Natural killer cell (primary cell): ENCODE results near the gene ARFGEF2. TPM values are rescaled to one million over a fixed set of nuclear protein-coding genes. Genes with fewer than 3 reads are reported as not detected.

ENCODE experiments used
- ATAC-seq, 3 donors: fragments of 150-1000 bp in 2 of 3; fragments of 200-7000 bp in 1 of 3; cut with Tn5 transposase; 1 replicate in 1 of 3; 2 replicates in 2 of 3; pipeline ENCODE4 v1.10.0; 2021; ENCODE audit warnings: mild to moderate bottlenecking in 2 of 3, moderate library complexity in 2 of 3
- DNase-seq, 2 donors: peaks; one replicate each; pipeline versions ENCODE4 v3.0.0 to v3.0.0-alpha.2; 2013 to 2021; ENCODE audit warnings: mixed read lengths in 1 of 2
- H3K27ac ChIP-seq: one replicate; pipeline ENCODE4 v1.5.1; 2013; ENCODE audit warnings: mild to moderate bottlenecking, low read length
- H3K27me3 ChIP-seq: one replicate; pipeline ENCODE4 v1.6.1; 2013; ENCODE audit warnings: low read length; ENCODE audit not compliant: control insufficient read depth, insufficient read depth
- H3K36me3 ChIP-seq: one replicate; pipeline ENCODE4 v1.6.1; 2013; ENCODE audit warnings: low read length; ENCODE audit not compliant: control insufficient read depth, insufficient read depth
- H3K4me1 ChIP-seq: one replicate; pipeline ENCODE4 v1.6.1; 2013; ENCODE audit warnings: low read length; ENCODE audit not compliant: control insufficient read depth, insufficient read depth
- H3K4me3 ChIP-seq: one replicate; pipeline ENCODE4 v1.5.1; 2013; ENCODE audit warnings: low read length
- H3K9me3 ChIP-seq: one replicate; pipeline ENCODE4 v1.6.1; 2013; ENCODE audit warnings: low read length; ENCODE audit not compliant: control insufficient read depth, insufficient read depth
- H3K27ac Mint-ChIP-seq, 2 donors: one replicate each; pipeline ENCODE4 v1.8.0; 2022; ENCODE audit warnings: mild to moderate bottlenecking in 2 of 2, mixed read lengths in 2 of 2, moderate library complexity in 1 of 2
- H3K27me3 Mint-ChIP-seq, 2 donors: one replicate each; pipeline ENCODE4 v1.8.0; 2022; ENCODE audit warnings: low read depth in 2 of 2, mixed read lengths in 2 of 2
- H3K36me3 Mint-ChIP-seq: one replicate; pipeline ENCODE4 v1.8.0; 2022; ENCODE audit warnings: mixed read lengths
- H3K4me1 Mint-ChIP-seq, 2 donors: one replicate each; pipeline ENCODE4 v1.8.0; 2022; ENCODE audit warnings: mixed read lengths in 2 of 2
- H3K4me3 Mint-ChIP-seq: one replicate; pipeline ENCODE4 v1.8.0; 2022; ENCODE audit warnings: mild to moderate bottlenecking, moderate library complexity, mixed read lengths
- H3K9me3 Mint-ChIP-seq, 2 donors: one replicate each; pipeline ENCODE4 v1.8.0; 2022; ENCODE audit warnings: mixed read lengths in 2 of 2
- CTCF ChIP-seq: fragments of 200-600 bp; IDR thresholded peaks from one replicate; pipeline ENCODE4 v1.8.0; 2022; ENCODE audit warnings: antibody characterized with exemption
- WGBS: methylation state at CpG from one replicate; pipeline ENCODE4 v1.1.7; 2013; ENCODE audit warnings: missing lambda C conversion rate; ENCODE audit not compliant: insufficient coverage; 5-methylcytosine and 5-hydroxymethylcytosine counted together
- intact Hi-C: fragments of 100-400 bp; cut with micrococcal nuclease; formaldehyde crosslinking; loops from one replicate; pipeline ENCODE4 v1.14.2; 2022
- total RNA-seq, 4 donors: library from RNA; stranded (reverse); fragments of 120-200 nt in 1 of 4; gene quantifications; one replicate each; pipeline versions ENCODE4 v1.2.3 to v1.2.4, GENCODE V29; 2013 to 2022

Gene ARFGEF2
- total RNA-seq, 3 donors from 2014 or later (not counting 1 experiment from before 2014, with no cell fraction given) = 22.7 to 26.9 (median 26.9) TPM

DNA sequence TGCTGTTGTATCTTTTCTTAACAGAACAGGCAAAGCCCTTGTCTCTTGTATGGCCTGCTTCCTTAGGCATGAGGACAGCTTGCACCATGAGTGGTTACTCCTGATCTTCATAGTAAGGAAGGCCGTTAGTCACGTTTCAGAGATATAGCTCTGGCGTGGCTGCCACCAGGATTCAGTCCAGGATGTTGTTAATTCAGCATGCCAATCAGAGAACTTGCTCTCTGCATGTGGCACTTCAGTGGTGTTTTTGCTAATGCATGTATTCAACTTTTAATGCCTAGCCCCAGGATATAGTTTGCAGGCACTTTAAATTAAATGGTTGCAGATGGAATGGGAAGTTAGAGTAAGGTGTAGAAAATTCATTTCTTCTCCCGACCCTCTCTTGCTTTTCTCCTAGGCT lies 20.0 kb downstream of the ARFGEF2 start:
- no peak overlapping the region for H3K27ac ChIP-seq
- H3K27ac Mint-ChIP-seq = no peak overlapping the region
- no peaks in the 10 kb centered on the region for H3K27me3 ChIP-seq
- H3K36me3 ChIP-seq = peaks cover 31% of the 10 kb centered on the region
- ATAC-seq (no peak), DNase-seq (no peak)
- peaks cover 0 to 11% of the 10 kb centered on the region in 2 donors for H3K4me1 Mint-ChIP-seq
- 95% methylated on average over 4 of the region's 4 CpGs for WGBS
- H3K36me3 Mint-ChIP-seq = no peaks in the 10 kb centered on the region
- TF ChIP-seq CTCF = no peak
- H3K27me3 Mint-ChIP-seq = no peaks in the 10 kb centered on the region
- H3K9me3 ChIP-seq = no peaks in the 10 kb centered on the region
- no peaks in the 10 kb centered on the region for H3K9me3 Mint-ChIP-seq
- intact Hi-C loops = no loop called here
- no peaks in the 10 kb centered on the region for H3K4me1 ChIP-seq
- no peak overlapping the region for H3K4me3 ChIP-seq
- no peak overlapping the region for H3K4me3 Mint-ChIP-seq

- H3K36me3 Mint-ChIP-seq = no peaks in the 10 kb centered on the region
- H3K4me1 Mint-ChIP-seq = peaks cover 0 to 5% of the 10 kb centered on the region in 2 donors
- DNase-seq (no peak), ATAC-seq (no peak)
- no peaks in the 10 kb centered on the region for H3K27me3 Mint-ChIP-seq
- H3K4me3 Mint-ChIP-seq = no peak overlapping the region
- no peak for TF ChIP-seq CTCF
- Histone ChIP-seq H3K4me1 (no peaks in the 10 kb centered on the region), H3K36me3 (peaks cover 31% of the 10 kb centered on the region), H3K9me3 (no peaks in the 10 kb centered on the region), H3K27ac (no peak overlapping the region), H3K27me3 (no peaks in the 10 kb centered on the region), H3K4me3 (no peak overlapping the region)
- no peak overlapping the region for H3K27ac Mint-ChIP-seq
- 97% methylated on average over 2 of the region's 2 CpGs for WGBS
- H3K9me3 Mint-ChIP-seq = no peaks in the 10 kb centered on the region
- intact Hi-C loops = no loop called here
Measured at GRCh38 chr20:48942730-48943129, 21.2 kb downstream of the ARFGEF2 start.

- intact Hi-C loops = no loop called here
- H3K9me3 Mint-ChIP-seq = no peaks in the 10 kb centered on the region
Measured at GRCh38 chr20:48944663-48945297, 23.3 kb downstream of the ARFGEF2 start.

More at GRCh38 chr20:48944663-48945297, 23.3 kb downstream of the ARFGEF2 start:
- H3K36me3 ChIP-seq = peaks cover 44% of the 10 kb centered on the region
- Mint-ChIP-seq H3K27ac (no peak overlapping the region), H3K27me3 (no peaks in the 10 kb centered on the region), H3K4me1 (peaks cover 0 to 1% of the 10 kb centered on the region in 2 donors), H3K4me3 (no peak overlapping the region), H3K36me3 (no peaks in the 10 kb centered on the region)
- DNase-seq (no peak), ATAC-seq (no peak)
- H3K4me1 ChIP-seq = no peaks in the 10 kb centered on the region
- no peaks in the 10 kb centered on the region for H3K9me3 ChIP-seq
- no peak overlapping the region for H3K4me3 ChIP-seq
- TF ChIP-seq CTCF = no peak
- no peaks in the 10 kb centered on the region for H3K27me3 ChIP-seq
- no peak overlapping the region for H3K27ac ChIP-seq
- WGBS = 93% methylated on average over 3 of the region's 3 CpGs
